Memory B cell (primary cell): ENCODE results near the gene LGALS8.

Source experiments
- ATAC-seq: fragments of 150-1000 bp; cut with Tn5 transposase; 2 replicates; pipeline ENCODE4 v1.10.0; 2021; ENCODE audit warnings: low read depth, mild to moderate bottlenecking, moderate library complexity
- DNase-seq, 2 donors: peaks; one replicate each; pipeline ENCODE4 v3.0.0; 2022; ENCODE audit warnings: low spot score in 2 of 2
- H3K27ac Mint-ChIP-seq: one replicate; pipeline ENCODE4 v1.8.0; 2022; ENCODE audit warnings: mild to moderate bottlenecking, moderate library complexity, mixed read lengths
- H3K27me3 Mint-ChIP-seq: one replicate; pipeline ENCODE4 v1.8.0; 2022; ENCODE audit warnings: mixed read lengths
- H3K36me3 Mint-ChIP-seq: one replicate; pipeline ENCODE4 v1.8.0; 2022; ENCODE audit warnings: mild to moderate bottlenecking, mixed read lengths
- H3K4me1 Mint-ChIP-seq: one replicate; pipeline ENCODE4 v1.8.0; 2022; ENCODE audit warnings: mixed read lengths
- H3K4me3 Mint-ChIP-seq: one replicate; pipeline ENCODE4 v1.8.0; 2022; ENCODE audit warnings: mild to moderate bottlenecking, moderate library complexity, mixed read lengths
- H3K9me3 Mint-ChIP-seq: one replicate; pipeline ENCODE4 v1.8.0; 2022; ENCODE audit warnings: mixed read lengths

Gene LGALS8

GRCh38 chr1:236541710-236542109 lies 17.9 kb downstream of the LGALS8 start:
- H3K9me3 Mint-ChIP-seq, result no peaks in the 10 kb centered on the region
- H3K27ac Mint-ChIP-seq, result peak overlapping the region; percentile 28
- DNase-seq (no peak), ATAC-seq (no peak)
- no peaks in the 10 kb centered on the region for H3K27me3 Mint-ChIP-seq
- peaks cover 54% of the 10 kb centered on the region for H3K36me3 Mint-ChIP-seq
- H3K4me1 Mint-ChIP-seq, result peaks cover 12% of the 10 kb centered on the region
- H3K4me3 Mint-ChIP-seq, result no peak overlapping the region

- Mint-ChIP-seq H3K27me3 (no peaks in the 10 kb centered on the region), H3K36me3 (peaks cover 61% of the 10 kb centered on the region), H3K27ac (peak overlapping the region; percentile 41), H3K4me1 (peaks cover 12% of the 10 kb centered on the region), H3K4me3 (no peak overlapping the region), H3K9me3 (no peaks in the 10 kb centered on the region)
- DNase-seq, result no peak
- ATAC-seq, result no peak
These were observed 19.4 kb downstream of the LGALS8 start for GRCh38 chr1:236543065-236543669.

DNA sequence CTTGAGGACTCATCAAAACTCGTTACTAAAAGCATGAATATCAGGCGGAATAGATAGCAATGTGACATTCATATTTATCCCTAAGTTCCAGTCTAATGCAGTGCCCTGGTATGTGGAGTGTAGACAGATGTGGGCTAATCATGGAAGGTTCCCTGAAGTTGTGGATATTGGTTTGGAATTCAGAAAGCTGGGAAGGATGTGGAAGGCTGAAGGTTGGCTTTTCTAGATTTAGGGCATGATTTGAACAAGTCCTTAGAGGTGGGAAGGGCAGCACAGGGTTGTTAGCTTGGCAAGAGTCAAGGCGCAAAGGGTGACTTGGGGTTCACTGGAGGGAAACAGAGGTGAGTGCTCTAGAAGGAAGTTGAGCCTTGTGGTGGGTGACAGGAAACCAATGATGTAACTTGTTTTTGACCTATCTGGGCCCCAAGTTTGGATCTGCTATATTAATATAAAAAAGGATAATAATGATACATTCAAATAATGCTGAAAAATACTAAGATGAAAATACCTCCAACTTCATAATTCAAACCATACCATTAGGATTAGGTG lies 21.9 kb downstream of the LGALS8 start:
- peaks cover 56% of the 10 kb centered on the region for H3K36me3 Mint-ChIP-seq
- peaks cover 12% of the 10 kb centered on the region for H3K4me1 Mint-ChIP-seq
- DNase-seq, result no peak
- peak; percentile 86 for ATAC-seq
- no peaks in the 10 kb centered on the region for H3K27me3 Mint-ChIP-seq
- peak overlapping the region; percentile 83 for H3K27ac Mint-ChIP-seq
- H3K4me3 Mint-ChIP-seq, result no peak overlapping the region
- H3K9me3 Mint-ChIP-seq, result no peaks in the 10 kb centered on the region

- ATAC-seq (no peak), DNase-seq (no peak)
- peaks cover 12% of the 10 kb centered on the region for H3K4me1 Mint-ChIP-seq
- peak overlapping the region; percentile 48 for H3K27ac Mint-ChIP-seq
- no peaks in the 10 kb centered on the region for H3K9me3 Mint-ChIP-seq
- H3K36me3 Mint-ChIP-seq, result peaks cover 51% of the 10 kb centered on the region
- H3K4me3 Mint-ChIP-seq, result no peak overlapping the region
- H3K27me3 Mint-ChIP-seq, result no peaks in the 10 kb centered on the region
These were observed 24.7 kb downstream of the LGALS8 start for GRCh38 chr1:236548452-236548851.

GRCh38 chr1:236550961-236551851 lies 27.4 kb downstream of the LGALS8 start:
- peaks cover 48% of the 10 kb centered on the region for H3K36me3 Mint-ChIP-seq
- peaks cover 4% of the 10 kb centered on the region for H3K4me1 Mint-ChIP-seq
- ATAC-seq (no peak), DNase-seq (no peak)
- no peaks in the 10 kb centered on the region for H3K9me3 Mint-ChIP-seq
- no peaks in the 10 kb centered on the region for H3K27me3 Mint-ChIP-seq
- no peak overlapping the region for H3K4me3 Mint-ChIP-seq
- H3K27ac Mint-ChIP-seq, result no peak overlapping the region

- H3K27me3 Mint-ChIP-seq, result no peaks in the 10 kb centered on the region
- no peak for DNase-seq
- no peak for ATAC-seq
- peaks cover 46% of the 10 kb centered on the region for H3K36me3 Mint-ChIP-seq
- no peaks in the 10 kb centered on the region for H3K4me1 Mint-ChIP-seq
- H3K27ac Mint-ChIP-seq, result no peak overlapping the region
- no peaks in the 10 kb centered on the region for H3K9me3 Mint-ChIP-seq
- H3K4me3 Mint-ChIP-seq, result no peak overlapping the region
These were observed 28.3 kb downstream of the LGALS8 start for GRCh38 chr1:236552096-236552495.

DNA sequence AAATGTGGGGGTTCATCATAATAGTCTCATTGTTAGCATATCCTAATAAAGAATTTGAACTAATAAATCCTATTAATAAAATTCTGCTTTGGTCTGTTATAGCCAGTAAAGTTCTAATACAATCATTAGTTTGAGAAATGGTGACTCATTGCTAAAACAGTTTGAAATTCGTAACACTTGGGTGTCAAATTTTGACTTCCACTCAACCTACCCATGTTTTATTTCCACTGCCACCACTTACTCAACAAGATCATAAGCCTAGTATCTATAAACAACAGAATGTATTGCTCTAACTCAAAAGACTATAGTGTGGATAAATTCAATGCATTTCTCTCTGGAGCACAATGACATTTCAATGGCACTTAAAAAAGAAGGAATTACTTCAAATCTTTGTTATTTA lies 29.1 kb downstream of the LGALS8 start:
- Mint-ChIP-seq H3K27ac (peak overlapping the region; percentile 47), H3K9me3 (no peaks in the 10 kb centered on the region), H3K4me3 (no peak overlapping the region), H3K27me3 (no peaks in the 10 kb centered on the region), H3K4me1 (no peaks in the 10 kb centered on the region), H3K36me3 (peaks cover 43% of the 10 kb centered on the region)
- DNase-seq (no peak), ATAC-seq (no peak)

DNA sequence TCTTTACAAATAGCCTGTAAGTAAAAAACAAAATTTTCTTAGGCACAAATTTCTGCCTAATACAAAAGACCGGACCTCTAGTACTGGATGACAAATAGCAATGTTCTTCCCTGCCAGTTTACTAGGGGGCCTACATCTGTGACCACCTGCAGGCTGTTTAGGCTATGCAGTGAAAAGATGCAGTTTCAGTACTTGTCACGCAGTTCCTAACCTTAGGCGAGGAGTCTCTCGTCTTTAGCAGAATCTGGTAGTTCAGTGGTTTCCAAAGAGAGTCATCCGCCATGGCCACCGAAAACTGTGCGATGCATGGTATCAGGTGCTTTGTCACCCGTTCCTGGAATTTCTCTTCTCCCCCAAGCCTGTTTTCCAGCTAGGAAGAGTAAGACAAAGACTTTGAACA lies 29.6 kb downstream of the LGALS8 start:
- ATAC-seq (no peak), DNase-seq (no peak)
- no peaks in the 10 kb centered on the region for H3K27me3 Mint-ChIP-seq
- peaks cover 46% of the 10 kb centered on the region for H3K36me3 Mint-ChIP-seq
- H3K4me3 Mint-ChIP-seq, result no peak overlapping the region
- H3K27ac Mint-ChIP-seq, result peak overlapping the region; percentile 47
- no peaks in the 10 kb centered on the region for H3K4me1 Mint-ChIP-seq
- H3K9me3 Mint-ChIP-seq, result no peaks in the 10 kb centered on the region

DNA sequence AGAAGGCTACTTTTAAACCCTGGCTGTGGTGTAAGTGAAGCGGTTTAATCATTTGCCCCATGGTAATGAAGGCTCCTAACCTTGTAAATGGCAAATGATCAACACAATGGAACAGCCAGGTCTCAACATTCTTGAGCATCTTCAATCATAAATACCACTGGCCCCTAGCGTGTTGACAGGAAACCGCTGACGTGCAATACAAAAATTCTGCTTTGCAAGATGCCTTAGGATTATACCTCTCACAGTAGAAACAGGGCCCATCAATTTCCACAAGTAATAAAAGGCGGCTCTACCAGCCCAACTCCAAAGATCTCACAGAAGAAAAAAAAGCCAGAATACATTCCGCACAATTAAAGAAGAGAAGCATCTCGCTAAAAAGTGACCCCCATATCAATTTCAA lies 32.8 kb downstream of the LGALS8 start:
- ATAC-seq, result no peak
- DNase-seq, result no peak
- Mint-ChIP-seq H3K4me3 (no peak overlapping the region), H3K27me3 (no peaks in the 10 kb centered on the region), H3K4me1 (no peaks in the 10 kb centered on the region), H3K36me3 (peaks cover 48% of the 10 kb centered on the region), H3K9me3 (no peaks in the 10 kb centered on the region), H3K27ac (no peak overlapping the region)

DNA sequence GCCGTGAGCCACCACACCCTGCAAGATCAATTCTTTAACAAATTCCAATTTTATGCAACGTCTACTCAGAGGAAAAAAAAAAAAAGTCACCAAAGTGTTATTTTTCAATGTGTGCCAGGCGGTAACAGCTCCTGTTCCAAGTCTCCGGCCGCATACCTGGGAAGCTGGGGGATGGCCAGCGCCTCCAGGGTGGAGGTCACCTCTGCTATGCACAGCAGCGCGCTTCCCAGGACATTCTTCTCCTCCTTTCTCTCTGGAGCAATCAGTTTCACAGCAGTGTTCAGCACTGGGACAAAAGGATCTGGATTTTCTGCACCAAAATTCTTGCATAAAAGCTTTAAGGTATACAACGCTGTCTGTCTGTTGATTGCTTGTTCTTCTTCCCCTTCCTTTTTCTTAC lies 34.3 kb downstream of the LGALS8 start:
- Mint-ChIP-seq H3K9me3 (no peaks in the 10 kb centered on the region), H3K27me3 (no peaks in the 10 kb centered on the region), H3K4me3 (no peak overlapping the region), H3K36me3 (peaks cover 49% of the 10 kb centered on the region), H3K4me1 (no peaks in the 10 kb centered on the region), H3K27ac (no peak overlapping the region)
- ATAC-seq (no peak), DNase-seq (no peak)

DNA sequence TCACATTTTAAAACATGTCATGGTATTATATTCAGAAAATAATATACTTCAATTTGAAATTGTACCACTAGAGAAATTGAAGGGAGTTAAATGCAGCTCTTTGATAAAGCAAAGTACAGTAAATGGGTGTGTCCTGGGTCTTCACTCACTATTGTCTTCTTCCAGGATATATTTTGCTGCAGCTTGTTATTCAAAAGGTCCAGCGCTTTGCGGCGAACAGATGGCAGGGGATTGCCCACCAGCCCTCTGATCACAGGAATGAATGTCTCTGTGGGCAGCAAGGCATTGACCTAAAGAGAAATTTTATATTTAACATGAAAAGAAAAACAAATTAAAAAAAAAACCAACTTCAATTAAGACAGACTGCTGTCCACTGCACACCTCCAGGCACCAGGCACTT lies 35.1 kb downstream of the LGALS8 start:
- Mint-ChIP-seq H3K36me3 (peaks cover 50% of the 10 kb centered on the region), H3K4me3 (no peak overlapping the region), H3K4me1 (no peaks in the 10 kb centered on the region), H3K27me3 (no peaks in the 10 kb centered on the region), H3K27ac (no peak overlapping the region), H3K9me3 (no peaks in the 10 kb centered on the region)
- DNase-seq, result no peak
- no peak for ATAC-seq

GRCh38 chr1:236560213-236560771 lies 36.5 kb downstream of the LGALS8 start:
- Mint-ChIP-seq H3K27ac (no peak overlapping the region), H3K36me3 (peaks cover 57% of the 10 kb centered on the region), H3K4me1 (no peaks in the 10 kb centered on the region), H3K4me3 (no peak overlapping the region), H3K27me3 (no peaks in the 10 kb centered on the region), H3K9me3 (no peaks in the 10 kb centered on the region)
- ATAC-seq (no peak), DNase-seq (no peak)

GRCh38 chr1:236561976-236562375 lies 38.2 kb downstream of the LGALS8 start:
- no peak for DNase-seq
- Mint-ChIP-seq H3K27me3 (no peaks in the 10 kb centered on the region), H3K4me3 (no peak overlapping the region), H3K36me3 (peaks cover 52% of the 10 kb centered on the region), H3K9me3 (no peaks in the 10 kb centered on the region), H3K4me1 (no peaks in the 10 kb centered on the region), H3K27ac (peak overlapping the region; percentile 18)
- no peak for ATAC-seq

DNA sequence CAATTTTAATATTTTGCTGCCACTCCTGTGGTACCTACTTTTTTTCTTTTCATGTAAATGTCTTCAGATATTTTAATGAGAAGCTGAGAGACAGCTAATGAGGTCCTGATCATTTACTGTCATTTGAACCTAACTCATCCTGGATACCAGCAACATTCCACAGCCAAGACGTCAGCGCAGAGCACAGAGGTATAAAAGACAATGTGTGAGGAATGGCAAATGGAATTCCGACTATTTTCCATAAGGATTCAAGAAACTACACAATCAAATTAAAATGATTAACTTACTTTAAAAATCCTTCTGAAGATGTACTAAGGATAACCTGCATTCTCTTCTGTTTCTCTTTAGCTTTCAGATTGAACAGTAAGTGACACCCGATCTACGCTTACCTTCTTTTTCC lies 41.7 kb downstream of the LGALS8 start:
- ATAC-seq (no peak), DNase-seq (no peak)
- peaks cover 47% of the 10 kb centered on the region for H3K36me3 Mint-ChIP-seq
- no peaks in the 10 kb centered on the region for H3K27me3 Mint-ChIP-seq
- no peak overlapping the region for H3K4me3 Mint-ChIP-seq
- no peak overlapping the region for H3K27ac Mint-ChIP-seq
- H3K9me3 Mint-ChIP-seq, result no peaks in the 10 kb centered on the region
- H3K4me1 Mint-ChIP-seq, result no peaks in the 10 kb centered on the region
